Endothelial cell of umbilical vein (primary cell): Measurements from ENCODE around the gene SEMA7A. TPM values are rescaled to one million over a fixed set of nuclear protein-coding genes. Genes with fewer than 3 reads are reported as not detected.

ENCODE experiments used
- BruUV-seq: library from RNA; stranded (reverse); fragments of 400-500 nt; replicated peaks from 2 replicates; lab custom pipeline; 2021; lab: Mats Ljungman, UMichigan
- CTCF ChIA-PET: fragments of 300-600, 350-600 bp; sonication (Branson Sonifier 250); formaldehyde crosslinking; loops from one replicate; lab custom pipeline; 2021; ENCODE audit warnings: antibody characterized with exemption, inconsistent platforms; lab: Charles Lee
- POLR2A ChIA-PET: fragments of 300-600, 350-600 bp; sonication (Branson Sonifier 250); formaldehyde crosslinking; loops from one replicate; lab custom pipeline; 2021; ENCODE audit warnings: antibody characterized with exemption, inconsistent platforms; lab: Charles Lee
- DNase-seq: peaks from one replicate; pipeline ENCODE4 v3.0.0-alpha.2; 2011; ENCODE audit warnings: low read depth, low spot score
- FAIRE-seq: peaks from 2 replicates; lab custom pipeline; 2011; peaks lifted over from hg19 to GRCh38; lab: Jason Lieb, UNC
- H2AFZ ChIP-seq: 2 replicates; pipeline ENCODE4 v1.6.0; 2012; ENCODE audit warnings: low read depth, low read length, control low read depth, inconsistent platforms
- H3K27ac ChIP-seq: 2 replicates; pipeline ENCODE4 v1.5.1; 2011; ENCODE audit warnings: low read depth, mild to moderate bottlenecking, control low read depth, low read length, moderate library complexity; ENCODE audit not compliant: insufficient read depth
- H3K27me3 ChIP-seq, 2 experiments: 2 replicates each; pipeline versions ENCODE4 v1.6.0 to v1.6.1; 2011; ENCODE audit warnings: low read length in 2 of 2, mixed read lengths in 1 of 2; ENCODE audit not compliant: control insufficient read depth in 2 of 2, insufficient read depth in 2 of 2
- H3K36me3 ChIP-seq, 2 experiments: 2 replicates in 1 of 2; 3 replicates in 1 of 2; pipeline ENCODE4 v1.5.1; 2011; ENCODE audit warnings: low read length in 2 of 2, mild to moderate bottlenecking in 1 of 2, moderate library complexity in 1 of 2; ENCODE audit not compliant: control insufficient read depth in 2 of 2, insufficient read depth in 2 of 2; ENCODE audit errors: extremely low read depth in 1 of 2
- H3K4me1 ChIP-seq: 3 replicates; pipeline ENCODE4 v1.5.1; 2011; ENCODE audit warnings: mild to moderate bottlenecking, low read length; ENCODE audit not compliant: control insufficient read depth, insufficient read depth; ENCODE audit errors: extremely low read depth
- H3K4me2 ChIP-seq: 2 replicates; pipeline ENCODE4 v1.6.1; 2011; ENCODE audit warnings: low read length, control low read depth, mixed read lengths; ENCODE audit not compliant: insufficient read depth
- H3K4me3 ChIP-seq, 3 experiments: fragments of 200-600 bp in 1 of 3; sonication (generic), shearing (Covaris generic) in 1 of 3; replicated peaks in 1 of 3; 2 replicates each; pipeline ENCODE4 v1.5.1; 2011 to 2016; ENCODE audit warnings: control low read depth in 3 of 3, low read length in 3 of 3, mild to moderate bottlenecking in 2 of 3, inconsistent platforms in 1 of 3, low read depth in 1 of 3, moderate library complexity in 1 of 3; ENCODE audit not compliant: insufficient read depth in 1 of 3
- H3K79me2 ChIP-seq: 2 replicates; pipeline ENCODE4 v1.6.0; 2012; ENCODE audit warnings: low read length, inconsistent platforms; ENCODE audit not compliant: control insufficient read depth, insufficient read depth
- H3K9ac ChIP-seq: replicated peaks from 2 replicates; pipeline ENCODE3; 2011; ENCODE audit warnings: low read length, control low read depth; ENCODE audit not compliant: insufficient read depth; ENCODE audit errors: extremely low read depth
- H3K9me1 ChIP-seq: replicated peaks from 3 replicates; pipeline ENCODE4 v1.6.0; 2011; ENCODE audit warnings: mild to moderate bottlenecking, low read length; ENCODE audit not compliant: control insufficient read depth, insufficient read depth; ENCODE audit errors: extremely low read depth
- H3K9me3 ChIP-seq: replicated peaks from 2 replicates; pipeline ENCODE4 v1.5.1; 2012; ENCODE audit warnings: low read length, inconsistent platforms; ENCODE audit not compliant: control insufficient read depth, insufficient read depth
- H4K20me1 ChIP-seq: replicated peaks from 2 replicates; pipeline ENCODE3; 2011; ENCODE audit warnings: mild to moderate bottlenecking, low read length; ENCODE audit not compliant: control insufficient read depth, insufficient read depth; ENCODE audit errors: extremely low read depth
- CTCF ChIP-seq, 2 donors: IDR thresholded peaks; 1 replicate in 1 of 2; 2 replicates in 1 of 2; pipeline ENCODE4 v1.5.1; 2011; ENCODE audit warnings: low read length in 2 of 2, mild to moderate bottlenecking in 2 of 2, moderate library complexity in 2 of 2, control low read depth in 1 of 2, inconsistent platforms in 1 of 2, low read depth in 1 of 2; ENCODE audit not compliant: insufficient read depth in 1 of 2; ENCODE audit errors: extremely low read depth in 1 of 2
- EZH2 ChIP-seq: IDR thresholded peaks from 2 replicates; pipeline ENCODE4 v1.6.1; 2012; ENCODE audit warnings: borderline replicate concordance, low read depth, mild to moderate bottlenecking, moderate library complexity, low read length, inconsistent platforms; ENCODE audit not compliant: severe bottlenecking
- FOS ChIP-seq: IDR thresholded peaks from 2 replicates; pipeline ENCODE4 v1.6.1; 2011; ENCODE audit warnings: mild to moderate bottlenecking, low read length, moderate library complexity, borderline replicate concordance; ENCODE audit not compliant: insufficient read depth
- GATA2 ChIP-seq: IDR thresholded peaks from 2 replicates; pipeline ENCODE4 v1.7.0; 2011; ENCODE audit warnings: low read depth, mild to moderate bottlenecking, moderate library complexity, mixed read lengths, low read length; ENCODE audit not compliant: insufficient read length, insufficient read depth
- JUN ChIP-seq: IDR thresholded peaks from 2 replicates; pipeline ENCODE4 v1.6.1; 2011; ENCODE audit warnings: borderline replicate concordance, low read depth; ENCODE audit not compliant: insufficient read length, insufficient read depth
- MYC ChIP-seq: IDR thresholded peaks from one replicate; pipeline ENCODE4 v1.6.1; 2011; ENCODE audit warnings: mild to moderate bottlenecking, low read depth, low read length
- POLR2A ChIP-seq: IDR thresholded peaks from 2 replicates; pipeline ENCODE4 v1.6.1; 2012; ENCODE audit warnings: low read depth, mild to moderate bottlenecking, control low read depth, low read length
- POLR2AphosphoS5 ChIP-seq: IDR thresholded peaks from 2 replicates; pipeline ENCODE4 v1.6.1; 2012; ENCODE audit warnings: low read depth, mild to moderate bottlenecking, control low read depth, low read length, moderate library complexity; ENCODE audit not compliant: insufficient read depth
- dilution Hi-C: fragments of 300-500 bp; cut with MboI; formaldehyde crosslinking; loops from one replicate; pipeline ENCODE4 v1.15.0; 2019; ENCODE audit warnings: low sequenced_read_pairs; ENCODE audit not compliant: extremely low pct_ligation_motif_present
- intact Hi-C: fragments of 100-400 bp; cut with micrococcal nuclease; formaldehyde crosslinking; loops from one replicate; pipeline ENCODE4 v1.10.0; 2022
- polyA plus RNA-seq, 4 experiments: library from polyadenylated mRNA; depleted of rRNA in 3 of 4; stranded (reverse) in 3 of 4; unstranded in 1 of 4; fragments of >200 nt; gene quantifications; 2 replicates each; pipeline versions ENCODE4 v1.2.1 to v1.2.3, GENCODE V29; 2011 to 2012; ENCODE audit warnings: missing spikeins in 1 of 4
- total RNA-seq: library from RNA; stranded (reverse); gene quantifications from 2 replicates; pipeline ENCODE4 v1.2.3, GENCODE V29; 2021
- TF ChIP-seq, protein P1 (sequence below): IDR thresholded peaks from 2 replicates; pipeline ENCODE4 v1.6.1; 2011; ENCODE audit not compliant: insufficient read depth, insufficient read length

SEMA7A gene
- total and polyA plus RNA-seq, 2 donors (not counting 3 experiments of a cell fraction or from before 2014, with no cell fraction given), result 1.7 to 2.0 TPM

DNA sequence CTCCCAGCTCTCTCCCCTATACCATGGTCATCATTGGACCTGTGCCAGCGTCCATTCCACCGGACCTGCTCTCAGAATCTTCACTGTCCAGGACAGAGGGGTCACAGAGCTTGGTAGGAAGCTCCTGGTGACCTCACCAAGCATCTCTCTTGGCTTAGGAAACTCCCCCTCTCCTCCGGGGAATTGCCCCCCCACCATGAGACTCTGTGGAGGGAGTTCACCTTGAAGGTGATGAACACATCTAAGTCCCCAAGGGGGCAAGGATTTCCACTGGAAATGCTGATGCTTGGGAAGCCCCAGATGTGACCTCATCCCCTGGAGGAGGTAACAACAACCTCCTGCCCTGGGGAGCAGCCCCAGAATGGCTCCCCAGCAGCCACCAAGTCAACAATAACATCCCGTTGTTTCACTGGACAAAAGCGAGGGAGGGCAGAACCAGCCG, 3.2 kb downstream of the SEMA7A start:
- no TSS peak for BruUV-seq
- POLR2A ChIA-PET, result no interaction called here

More for the DNA sequence above, 3.2 kb downstream of the SEMA7A start:
- no peaks in the 10 kb centered on the region for H3K36me3 ChIP-seq
- dilution Hi-C loops, result no loop called here
- H2AFZ ChIP-seq, result no peak overlapping the region
- FAIRE-seq (no peak), DNase-seq (no peak)
- peaks cover 26 to 30% of the 10 kb centered on the region in 2 experiments for H3K27me3 ChIP-seq
- TF ChIP-seq JUN, result no peak
- TF ChIP-seq CTCF (IDR thresholded peaks at IDR 0.05; ENCODE audit: extremely low read depth in 1 of 2, insufficient read depth in 1 of 2, low read depth in 1 of 2, low read length in 2 of 2), result no peak
- TF ChIP-seq MYC, result no peak
- TF ChIP-seq POLR2AphosphoS5, result no peak
- TF ChIP-seq FOS, result no peak
- TF ChIP-seq, protein P1, sequence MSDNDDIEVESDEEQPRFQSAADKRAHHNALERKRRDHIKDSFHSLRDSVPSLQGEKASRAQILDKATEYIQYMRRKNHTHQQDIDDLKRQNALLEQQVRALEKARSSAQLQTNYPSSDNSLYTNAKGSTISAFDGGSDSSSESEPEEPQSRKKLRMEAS, result no peak
- no peak for TF ChIP-seq POLR2A
- no peak for TF ChIP-seq GATA2
- TF ChIP-seq EZH2, result no peak
- H3K9me1 ChIP-seq, result no peaks in the 10 kb centered on the region
- H3K9ac ChIP-seq, result no peak overlapping the region
- no peaks in the 10 kb centered on the region for H3K4me1 ChIP-seq
- no peak overlapping the region for H3K4me2 ChIP-seq
- H4K20me1 ChIP-seq, result no peaks in the 10 kb centered on the region
- no peak overlapping the region for H3K4me3 ChIP-seq
- no peaks in the 10 kb centered on the region for H3K79me2 ChIP-seq
- H3K9me3 ChIP-seq, result no peaks in the 10 kb centered on the region
- intact Hi-C loops, result no loop called here
- CTCF ChIA-PET, result interaction anchor here (0.6 to 1.4 kb wide), 3 partner anchors 8 to 49 kb away, joined by 3 to 4 read pairs (median 3); no protein-coding TSS in a partner anchor
- no peak overlapping the region for H3K27ac ChIP-seq
